WTC11 (cell line): ENCODE measurements around the gene PRR33. TPM values are rescaled to one million over a fixed set of nuclear protein-coding genes. Genes with fewer than 3 reads are reported as not detected.

Experiments
- ATAC-seq: fragments of 200-7000 bp; cut with Tn5 transposase; 2 replicates; pipeline ENCODE4 v1.10.0; 2021; ENCODE audit warnings: mild to moderate bottlenecking, moderate library complexity
- CTCF ChIA-PET: fragments of 300-600 bp; sonication (Branson Sonifier 250); formaldehyde crosslinking; loops from one replicate; lab custom pipeline; 2021; ENCODE audit warnings: antibody characterized with exemption; lab: Charles Lee
- POLR2A ChIA-PET: fragments of 350-600 bp; sonication (Branson Sonifier 250); formaldehyde crosslinking; loops from one replicate; lab custom pipeline; 2021; ENCODE audit warnings: antibody characterized with exemption; lab: Charles Lee
- DNase-seq: peaks from one replicate; pipeline ENCODE4 v3.0.0; 2021; ENCODE audit warnings: low spot score
- H3K27ac Mint-ChIP-seq: 2 replicates; pipeline ENCODE4 v1.8.0; 2021; ENCODE audit warnings: mixed read lengths
- H3K27me3 Mint-ChIP-seq: 2 replicates; pipeline ENCODE4 v1.8.0; 2021; ENCODE audit warnings: low read depth, mild to moderate bottlenecking, moderate library complexity, mixed read lengths
- H3K36me3 Mint-ChIP-seq: 2 replicates; pipeline ENCODE4 v1.8.0; 2021; ENCODE audit warnings: mixed read lengths
- H3K4me1 Mint-ChIP-seq: 2 replicates; pipeline ENCODE4 v1.8.0; 2022; ENCODE audit warnings: mixed read lengths
- H3K4me3 Mint-ChIP-seq: 2 replicates; pipeline ENCODE4 v1.8.0; 2021; ENCODE audit warnings: mild to moderate bottlenecking, moderate library complexity, mixed read lengths
- H3K9me3 Mint-ChIP-seq: 2 replicates; pipeline ENCODE4 v1.8.0; 2021; ENCODE audit warnings: mixed read lengths
- ELF4 ChIP-seq: sonication (generic); formaldehyde crosslinking; IDR thresholded peaks from 2 replicates; pipeline ENCODE4 v1.8.1; 2022; ENCODE audit warnings: low read depth, mild to moderate bottlenecking, moderate library complexity, missing genetic modification reagents
- ETV6 ChIP-seq: sonication (generic); formaldehyde crosslinking; IDR thresholded peaks from 2 replicates; pipeline ENCODE4 v1.8.1; 2022; ENCODE audit warnings: mild to moderate bottlenecking, missing genetic modification reagents
- KAT7 ChIP-seq: sonication (generic); formaldehyde crosslinking; IDR thresholded peaks from 2 replicates; pipeline ENCODE4 v1.8.1; 2023; ENCODE audit warnings: missing genetic modification reagents, mild to moderate bottlenecking, borderline replicate concordance
- MYBL2 ChIP-seq: sonication (generic); formaldehyde crosslinking; IDR thresholded peaks from 2 replicates; pipeline ENCODE4 v1.8.1; 2023; ENCODE audit warnings: mild to moderate bottlenecking, moderate library complexity, missing genetic modification reagents
- NR1H2 ChIP-seq: sonication (generic); formaldehyde crosslinking; IDR thresholded peaks from 2 replicates; pipeline ENCODE4 v1.9.0; 2021; ENCODE audit warnings: mild to moderate bottlenecking, moderate library complexity, missing genetic modification reagents
- NR2C2 ChIP-seq: sonication (generic); formaldehyde crosslinking; IDR thresholded peaks from 2 replicates; pipeline ENCODE4 v1.8.0; 2022; ENCODE audit warnings: mild to moderate bottlenecking, missing genetic modification reagents
- PRRX2 ChIP-seq: fragments of 250-450 bp; sonication (Bioruptor Pico); IDR thresholded peaks from 2 replicates; pipeline ENCODE4 v1.8.0; 2021; ENCODE audit warnings: mild to moderate bottlenecking
- TEAD1 ChIP-seq: sonication (generic); formaldehyde crosslinking; IDR thresholded peaks from 2 replicates; pipeline ENCODE4 v1.8.0; 2022; ENCODE audit warnings: mild to moderate bottlenecking, missing genetic modification reagents
- TEAD4 ChIP-seq: sonication (generic); formaldehyde crosslinking; IDR thresholded peaks from 2 replicates; pipeline ENCODE4 v1.8.0; 2022; ENCODE audit warnings: mild to moderate bottlenecking, missing genetic modification reagents
- ZBTB21 ChIP-seq: sonication (generic); formaldehyde crosslinking; IDR thresholded peaks from 2 replicates; pipeline ENCODE4 v1.8.1; 2023; ENCODE audit warnings: mild to moderate bottlenecking, missing genetic modification reagents, borderline replicate concordance
- ZNF121 ChIP-seq: sonication (generic); formaldehyde crosslinking; IDR thresholded peaks from 2 replicates; pipeline ENCODE4 v1.8.0; 2023; ENCODE audit warnings: missing genetic modification reagents
- ZNF138 ChIP-seq: sonication (generic); formaldehyde crosslinking; conservative IDR thresholded peaks from 2 replicates; pipeline ENCODE4 v1.8.1; 2022; ENCODE audit warnings: mild to moderate bottlenecking, moderate library complexity, missing genetic modification reagents
- ZNF219 ChIP-seq: sonication (generic); formaldehyde crosslinking; IDR thresholded peaks from 2 replicates; pipeline ENCODE4 v1.8.0; 2023; ENCODE audit warnings: missing genetic modification reagents, mild to moderate bottlenecking, borderline replicate concordance
- ZNF423 ChIP-seq: fragments of 250-450 bp; sonication (Bioruptor Pico); IDR thresholded peaks from 2 replicates; pipeline ENCODE4 v2.1.2; 2022; ENCODE audit warnings: mild to moderate bottlenecking, moderate library complexity
- total RNA-seq: library from RNA; stranded (reverse); gene quantifications from 3 replicates; pipeline ENCODE4 v1.2.3, GENCODE V29; 2021
- TF ChIP-seq, protein P1 (sequence below): fragments of 200-600 bp; IDR thresholded peaks from 2 replicates; pipeline ENCODE4 v1.8.0; 2022; ENCODE audit warnings: antibody characterized with exemption
- TF ChIP-seq, protein P2 (sequence below): sonication (generic); formaldehyde crosslinking; IDR thresholded peaks from 2 replicates; pipeline ENCODE4 v1.8.0; 2022; ENCODE audit warnings: mild to moderate bottlenecking, missing genetic modification reagents
- TF ChIP-seq, protein P3 (sequence below): sonication (generic); formaldehyde crosslinking; IDR thresholded peaks from 2 replicates; pipeline ENCODE4 v1.8.1; 2023; ENCODE audit warnings: mild to moderate bottlenecking, missing genetic modification reagents, borderline replicate concordance
- TF ChIP-seq, protein P4 (sequence below): sonication (generic); formaldehyde crosslinking; IDR thresholded peaks from 2 replicates; pipeline ENCODE4 v1.8.1; 2023; ENCODE audit warnings: mild to moderate bottlenecking, missing genetic modification reagents, moderate library complexity
- TF ChIP-seq, protein P5 (sequence below): fragments of 250-450 bp; sonication (Bioruptor Pico); IDR thresholded peaks from 2 replicates; pipeline ENCODE4 v1.9.0; 2021; ENCODE audit warnings: mild to moderate bottlenecking
- TF ChIP-seq, protein P6 (sequence below): sonication (generic); formaldehyde crosslinking; IDR thresholded peaks from 2 replicates; pipeline ENCODE4 v1.8.0; 2023; ENCODE audit warnings: missing genetic modification reagents, mild to moderate bottlenecking, borderline replicate concordance

Gene PRR33
- total RNA-seq, 1 experiment from 2014 or later = not detected

DNA sequence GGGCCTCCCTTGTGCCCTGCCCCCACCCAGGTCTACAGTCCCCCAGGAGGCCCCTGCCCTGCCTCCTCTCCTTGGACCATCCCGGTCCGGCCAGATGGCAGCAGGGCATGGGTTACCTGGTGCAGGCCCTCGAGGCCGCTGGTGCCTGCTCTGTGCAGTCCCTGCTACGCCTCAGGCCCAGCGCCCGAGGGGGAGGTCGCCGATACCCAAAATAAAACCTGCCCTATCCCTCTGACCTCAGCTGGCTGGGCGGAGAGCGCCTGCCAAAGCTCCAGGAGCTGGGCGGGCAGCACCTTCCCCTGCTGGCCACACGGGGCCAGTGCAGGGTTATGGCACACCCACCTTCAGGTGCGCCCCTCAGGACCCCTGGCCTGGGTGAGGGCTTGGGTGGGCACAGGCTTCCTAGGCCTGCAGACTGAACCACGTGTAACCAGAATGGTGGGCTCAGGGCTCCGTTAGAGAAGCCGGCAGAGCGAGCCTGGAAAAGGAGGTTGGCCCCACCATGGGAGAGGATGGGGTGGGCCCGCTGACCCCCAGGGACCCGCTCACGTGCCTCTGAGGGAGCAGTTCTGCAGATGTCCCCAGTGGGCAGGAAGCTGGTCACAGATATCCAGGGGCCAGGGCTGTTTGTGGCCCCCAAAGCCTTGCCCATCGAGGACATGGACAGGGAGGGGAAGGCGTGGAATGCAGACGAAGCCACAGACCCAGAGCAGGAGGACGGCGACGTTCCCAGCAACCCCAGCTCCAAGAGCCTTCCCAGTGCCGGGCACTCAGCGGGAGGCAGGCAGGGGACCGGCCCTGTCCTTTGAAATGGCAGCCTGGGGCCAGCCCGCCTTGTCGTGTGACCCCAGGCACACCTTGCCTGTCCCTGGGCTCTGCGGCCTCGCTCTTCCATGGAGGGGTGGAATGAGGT lies 26.1 kb upstream of the PRR33 start:
- H3K36me3 Mint-ChIP-seq = no peaks in the 10 kb centered on the region
- H3K27me3 Mint-ChIP-seq = no peaks in the 10 kb centered on the region; the same call in 1 of the 2 replicates
- H3K27ac Mint-ChIP-seq = no peak overlapping the region
- TF ChIP-seq, protein P1, sequence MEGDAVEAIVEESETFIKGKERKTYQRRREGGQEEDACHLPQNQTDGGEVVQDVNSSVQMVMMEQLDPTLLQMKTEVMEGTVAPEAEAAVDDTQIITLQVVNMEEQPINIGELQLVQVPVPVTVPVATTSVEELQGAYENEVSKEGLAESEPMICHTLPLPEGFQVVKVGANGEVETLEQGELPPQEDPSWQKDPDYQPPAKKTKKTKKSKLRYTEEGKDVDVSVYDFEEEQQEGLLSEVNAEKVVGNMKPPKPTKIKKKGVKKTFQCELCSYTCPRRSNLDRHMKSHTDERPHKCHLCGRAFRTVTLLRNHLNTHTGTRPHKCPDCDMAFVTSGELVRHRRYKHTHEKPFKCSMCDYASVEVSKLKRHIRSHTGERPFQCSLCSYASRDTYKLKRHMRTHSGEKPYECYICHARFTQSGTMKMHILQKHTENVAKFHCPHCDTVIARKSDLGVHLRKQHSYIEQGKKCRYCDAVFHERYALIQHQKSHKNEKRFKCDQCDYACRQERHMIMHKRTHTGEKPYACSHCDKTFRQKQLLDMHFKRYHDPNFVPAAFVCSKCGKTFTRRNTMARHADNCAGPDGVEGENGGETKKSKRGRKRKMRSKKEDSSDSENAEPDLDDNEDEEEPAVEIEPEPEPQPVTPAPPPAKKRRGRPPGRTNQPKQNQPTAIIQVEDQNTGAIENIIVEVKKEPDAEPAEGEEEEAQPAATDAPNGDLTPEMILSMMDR = peak; percentile 55; the same call in 1 of the 2 replicates
- TF ChIP-seq ZNF423 (CRISPR knock-in tag) = peak; percentile 50; the same call in 1 of the 2 replicates
- TF ChIP-seq, protein P2, sequence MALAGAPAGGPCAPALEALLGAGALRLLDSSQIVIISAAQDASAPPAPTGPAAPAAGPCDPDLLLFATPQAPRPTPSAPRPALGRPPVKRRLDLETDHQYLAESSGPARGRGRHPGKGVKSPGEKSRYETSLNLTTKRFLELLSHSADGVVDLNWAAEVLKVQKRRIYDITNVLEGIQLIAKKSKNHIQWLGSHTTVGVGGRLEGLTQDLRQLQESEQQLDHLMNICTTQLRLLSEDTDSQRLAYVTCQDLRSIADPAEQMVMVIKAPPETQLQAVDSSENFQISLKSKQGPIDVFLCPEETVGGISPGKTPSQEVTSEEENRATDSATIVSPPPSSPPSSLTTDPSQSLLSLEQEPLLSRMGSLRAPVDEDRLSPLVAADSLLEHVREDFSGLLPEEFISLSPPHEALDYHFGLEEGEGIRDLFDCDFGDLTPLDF = no peak
- DNase-seq (peak; percentile 49), ATAC-seq (peak; percentile 86)
- ChIA-PET POLR2A (no interaction called here), CTCF (interaction anchor here (0.5 to 2.5 kb wide), 22 partner anchors 9 to 270 kb away, joined by 3 to 27 read pairs (median 4); partner anchors contain the start of gene PRR33)
- H3K4me3 Mint-ChIP-seq = no peak overlapping the region
- H3K4me1 Mint-ChIP-seq = no peaks in the 10 kb centered on the region
- peaks cover 13% of the 10 kb centered on the region for H3K9me3 Mint-ChIP-seq

DNA sequence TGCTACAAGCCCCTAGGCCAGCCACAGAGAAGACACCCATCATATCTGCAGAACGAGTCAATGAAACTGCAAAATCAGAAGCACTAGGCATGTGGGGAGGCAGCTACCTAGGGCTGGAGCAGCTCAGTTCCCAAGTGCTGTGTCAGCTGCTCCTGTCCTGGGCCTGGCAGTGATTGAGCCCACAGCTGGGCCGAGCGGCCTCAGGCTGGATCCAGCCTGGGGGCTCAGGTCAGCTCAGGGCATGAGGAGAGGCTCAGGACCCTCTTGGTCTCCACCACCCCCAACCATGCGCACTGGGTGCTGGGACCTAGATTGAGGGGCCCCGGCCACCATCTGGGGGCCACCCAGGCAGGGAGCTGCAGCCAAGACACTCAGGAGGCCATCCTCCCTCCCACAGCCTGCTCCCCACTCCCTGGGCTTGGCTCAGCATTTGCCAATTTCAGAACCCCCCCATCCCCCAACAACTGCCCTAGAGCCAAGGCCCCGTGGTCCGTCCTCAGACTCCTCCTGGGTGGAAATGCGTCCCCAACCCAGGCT lies 25.4 kb upstream of the PRR33 start:
- Mint-ChIP-seq H3K9me3 (peaks cover 13% of the 10 kb centered on the region), H3K36me3 (no peaks in the 10 kb centered on the region), H3K27me3 (no peaks in the 10 kb centered on the region; the same call in 1 of the 2 replicates), H3K4me1 (no peaks in the 10 kb centered on the region), H3K27ac (no peak overlapping the region), H3K4me3 (no peak overlapping the region)
- CTCF ChIA-PET = interaction anchor here (0.7 to 2.5 kb wide), 19 partner anchors 8 to 264 kb away, joined by 3 to 27 read pairs (median 4); partner anchors contain the start of gene PRR33
- no peak for DNase-seq
- ATAC-seq = no peak
- POLR2A ChIA-PET = no interaction called here
- TF ChIP-seq KAT7 (CRISPR knock-in tag) (no peak), ETV6 (CRISPR knock-in tag) (no peak), NR2C2 (CRISPR knock-in tag) (no peak), ZNF138 (CRISPR knock-in tag) (no peak), ELF4 (CRISPR knock-in tag) (no peak), TEAD1 (CRISPR knock-in tag) (no peak), TEAD4 (CRISPR knock-in tag) (no peak), ZNF121 (CRISPR knock-in tag) (no peak), ZBTB21 (CRISPR knock-in tag) (no peak), PRRX2 (CRISPR knock-in tag) (no peak), ZNF219 (CRISPR knock-in tag) (no peak), NR1H2 (CRISPR knock-in tag) (no peak), MYBL2 (CRISPR knock-in tag) (no peak)
- TF ChIP-seq, protein P3, sequence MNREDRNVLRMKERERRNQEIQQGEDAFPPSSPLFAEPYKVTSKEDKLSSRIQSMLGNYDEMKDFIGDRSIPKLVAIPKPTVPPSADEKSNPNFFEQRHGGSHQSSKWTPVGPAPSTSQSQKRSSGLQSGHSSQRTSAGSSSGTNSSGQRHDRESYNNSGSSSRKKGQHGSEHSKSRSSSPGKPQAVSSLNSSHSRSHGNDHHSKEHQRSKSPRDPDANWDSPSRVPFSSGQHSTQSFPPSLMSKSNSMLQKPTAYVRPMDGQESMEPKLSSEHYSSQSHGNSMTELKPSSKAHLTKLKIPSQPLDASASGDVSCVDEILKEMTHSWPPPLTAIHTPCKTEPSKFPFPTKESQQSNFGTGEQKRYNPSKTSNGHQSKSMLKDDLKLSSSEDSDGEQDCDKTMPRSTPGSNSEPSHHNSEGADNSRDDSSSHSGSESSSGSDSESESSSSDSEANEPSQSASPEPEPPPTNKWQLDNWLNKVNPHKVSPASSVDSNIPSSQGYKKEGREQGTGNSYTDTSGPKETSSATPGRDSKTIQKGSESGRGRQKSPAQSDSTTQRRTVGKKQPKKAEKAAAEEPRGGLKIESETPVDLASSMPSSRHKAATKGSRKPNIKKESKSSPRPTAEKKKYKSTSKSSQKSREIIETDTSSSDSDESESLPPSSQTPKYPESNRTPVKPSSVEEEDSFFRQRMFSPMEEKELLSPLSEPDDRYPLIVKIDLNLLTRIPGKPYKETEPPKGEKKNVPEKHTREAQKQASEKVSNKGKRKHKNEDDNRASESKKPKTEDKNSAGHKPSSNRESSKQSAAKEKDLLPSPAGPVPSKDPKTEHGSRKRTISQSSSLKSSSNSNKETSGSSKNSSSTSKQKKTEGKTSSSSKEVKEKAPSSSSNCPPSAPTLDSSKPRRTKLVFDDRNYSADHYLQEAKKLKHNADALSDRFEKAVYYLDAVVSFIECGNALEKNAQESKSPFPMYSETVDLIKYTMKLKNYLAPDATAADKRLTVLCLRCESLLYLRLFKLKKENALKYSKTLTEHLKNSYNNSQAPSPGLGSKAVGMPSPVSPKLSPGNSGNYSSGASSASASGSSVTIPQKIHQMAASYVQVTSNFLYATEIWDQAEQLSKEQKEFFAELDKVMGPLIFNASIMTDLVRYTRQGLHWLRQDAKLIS (CRISPR knock-in tag) = no peak
- TF ChIP-seq, protein P4, sequence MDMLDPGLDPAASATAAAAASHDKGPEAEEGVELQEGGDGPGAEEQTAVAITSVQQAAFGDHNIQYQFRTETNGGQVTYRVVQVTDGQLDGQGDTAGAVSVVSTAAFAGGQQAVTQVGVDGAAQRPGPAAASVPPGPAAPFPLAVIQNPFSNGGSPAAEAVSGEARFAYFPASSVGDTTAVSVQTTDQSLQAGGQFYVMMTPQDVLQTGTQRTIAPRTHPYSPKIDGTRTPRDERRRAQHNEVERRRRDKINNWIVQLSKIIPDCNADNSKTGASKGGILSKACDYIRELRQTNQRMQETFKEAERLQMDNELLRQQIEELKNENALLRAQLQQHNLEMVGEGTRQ (CRISPR knock-in tag) = no peak
- TF ChIP-seq, protein P5, sequence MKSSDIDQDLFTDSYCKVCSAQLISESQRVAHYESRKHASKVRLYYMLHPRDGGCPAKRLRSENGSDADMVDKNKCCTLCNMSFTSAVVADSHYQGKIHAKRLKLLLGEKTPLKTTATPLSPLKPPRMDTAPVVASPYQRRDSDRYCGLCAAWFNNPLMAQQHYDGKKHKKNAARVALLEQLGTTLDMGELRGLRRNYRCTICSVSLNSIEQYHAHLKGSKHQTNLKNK (CRISPR knock-in tag) = no peak
- TF ChIP-seq, protein P6, sequence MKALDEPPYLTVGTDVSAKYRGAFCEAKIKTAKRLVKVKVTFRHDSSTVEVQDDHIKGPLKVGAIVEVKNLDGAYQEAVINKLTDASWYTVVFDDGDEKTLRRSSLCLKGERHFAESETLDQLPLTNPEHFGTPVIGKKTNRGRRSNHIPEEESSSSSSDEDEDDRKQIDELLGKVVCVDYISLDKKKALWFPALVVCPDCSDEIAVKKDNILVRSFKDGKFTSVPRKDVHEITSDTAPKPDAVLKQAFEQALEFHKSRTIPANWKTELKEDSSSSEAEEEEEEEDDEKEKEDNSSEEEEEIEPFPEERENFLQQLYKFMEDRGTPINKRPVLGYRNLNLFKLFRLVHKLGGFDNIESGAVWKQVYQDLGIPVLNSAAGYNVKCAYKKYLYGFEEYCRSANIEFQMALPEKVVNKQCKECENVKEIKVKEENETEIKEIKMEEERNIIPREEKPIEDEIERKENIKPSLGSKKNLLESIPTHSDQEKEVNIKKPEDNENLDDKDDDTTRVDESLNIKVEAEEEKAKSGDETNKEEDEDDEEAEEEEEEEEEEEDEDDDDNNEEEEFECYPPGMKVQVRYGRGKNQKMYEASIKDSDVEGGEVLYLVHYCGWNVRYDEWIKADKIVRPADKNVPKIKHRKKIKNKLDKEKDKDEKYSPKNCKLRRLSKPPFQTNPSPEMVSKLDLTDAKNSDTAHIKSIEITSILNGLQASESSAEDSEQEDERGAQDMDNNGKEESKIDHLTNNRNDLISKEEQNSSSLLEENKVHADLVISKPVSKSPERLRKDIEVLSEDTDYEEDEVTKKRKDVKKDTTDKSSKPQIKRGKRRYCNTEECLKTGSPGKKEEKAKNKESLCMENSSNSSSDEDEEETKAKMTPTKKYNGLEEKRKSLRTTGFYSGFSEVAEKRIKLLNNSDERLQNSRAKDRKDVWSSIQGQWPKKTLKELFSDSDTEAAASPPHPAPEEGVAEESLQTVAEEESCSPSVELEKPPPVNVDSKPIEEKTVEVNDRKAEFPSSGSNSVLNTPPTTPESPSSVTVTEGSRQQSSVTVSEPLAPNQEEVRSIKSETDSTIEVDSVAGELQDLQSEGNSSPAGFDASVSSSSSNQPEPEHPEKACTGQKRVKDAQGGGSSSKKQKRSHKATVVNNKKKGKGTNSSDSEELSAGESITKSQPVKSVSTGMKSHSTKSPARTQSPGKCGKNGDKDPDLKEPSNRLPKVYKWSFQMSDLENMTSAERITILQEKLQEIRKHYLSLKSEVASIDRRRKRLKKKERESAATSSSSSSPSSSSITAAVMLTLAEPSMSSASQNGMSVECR (CRISPR knock-in tag) = no peak
